Measurements from ENCODE around the gene PCDHGA1. TPM values are rescaled to one million over a fixed set of nuclear protein-coding genes. Genes with fewer than 3 reads are reported as not detected.
A peak's percentile ranks its signal among the peaks of the same experiment; 100 is the strongest.

PCDHGA1 gene
- total and polyA plus RNA-seq, 2 of the 4 experiments (the other 2 are of a cell fraction) = 0.90 to 0.92 TPM

GRCh38 chr5:141506381-141507155, 176.3 kb downstream of the PCDHGA1 start:
- TF ChIP-seq MXI1 (IDR thresholded peaks at IDR 0.05; ENCODE audit: borderline replicate concordance, low read depth, low read length) (no peak), RCOR1 (IDR thresholded peaks at IDR 0.05; ENCODE audit: insufficient replicate concordance, low read length) (no peak)
- dilution Hi-C loops (cut with HindIII; ENCODE audit: low sequenced_read_pairs, unreplicated experiment) = no loop called here
- H3K23ac ChIP-seq (ENCODE audit: low read depth, low read length) = no peak overlapping the region

More at GRCh38 chr5:141506381-141507155, 176.3 kb downstream of the PCDHGA1 start:
- no peak overlapping the region for H3K4me3 ChIP-seq (ENCODE audit: insufficient read depth, low read depth, low read length)
- DNase-seq (no peak), ATAC-seq (ENCODE audit: low read depth) (no peak)
- H4K20me1 ChIP-seq (ENCODE audit: insufficient read depth, low read length) = peaks cover 20% of the 10 kb centered on the region
- H2AK5ac ChIP-seq (ENCODE audit: low read depth, low read length) = no peak overlapping the region
- H3K18ac ChIP-seq (ENCODE audit: low read depth, low read length) = no peak overlapping the region
- H3K9me3 ChIP-seq (ENCODE audit: control insufficient read depth, insufficient read depth, low read length) = no peaks in the 10 kb centered on the region
- 83% methylated on average over 5 of the region's 8 CpGs; no CpG with 5 or more reads in 1 of the 2 experiments for WGBS, 2 experiments (ENCODE audit: extremely low coverage in 2 of 2, insufficient read length in 1 of 2)
- H2BK120ac ChIP-seq (ENCODE audit: low read depth, low read length) = no peak overlapping the region
- no peak overlapping the region for H3K4me2 ChIP-seq (ENCODE audit: low read depth, low read length)
- H2AK9ac ChIP-seq (replicated peaks; ENCODE audit: low read depth, low read length, poor library complexity) = no peak overlapping the region
- peaks cover 24% of the 10 kb centered on the region for H3K4me1 ChIP-seq (ENCODE audit: control insufficient read depth, insufficient read depth, low read length)
- no peak overlapping the region for H4K8ac ChIP-seq (ENCODE audit: low read depth in 2 of 2, low read length in 2 of 2)
- peaks cover 12 to 27% of the 10 kb centered on the region in 2 experiments for H3K79me1 ChIP-seq (ENCODE audit: low read depth in 1 of 2, low read length in 2 of 2)
- H2AFZ ChIP-seq (replicated peaks; ENCODE audit: low read length, poor library complexity) = no peak overlapping the region
- BruUV-seq (replicated peaks) = no TSS peak
- H3K4ac ChIP-seq (ENCODE audit: low read depth, low read length) = no peak overlapping the region
- H3K9ac ChIP-seq (ENCODE audit: low read depth, low read length) = no peak overlapping the region
- H2BK20ac ChIP-seq (ENCODE audit: low read depth, low read length) = peak overlapping the region; percentile 5; the same call in 1 of the 2 replicates
- H3K9me1 ChIP-seq (ENCODE audit: insufficient read depth, low read length) = peaks cover 11% of the 10 kb centered on the region; the same call in 1 of the 2 replicates
- H2BK5ac ChIP-seq (ENCODE audit: low read depth, low read length, poor library complexity, severe bottlenecking) = no peak overlapping the region
- no peak overlapping the region for H4K5ac ChIP-seq (ENCODE audit: low read depth, low read length)
- H3K36me3 ChIP-seq (ENCODE audit: control insufficient read depth, insufficient read depth, low read length) = peaks cover 39% of the 10 kb centered on the region
- H2BK15ac ChIP-seq (ENCODE audit: low read depth, low read length) = no peak overlapping the region
- H3K27ac ChIP-seq (ENCODE audit: insufficient read depth, low read length) = peak overlapping the region; percentile 48; the same call in 1 of the 2 replicates
- H3K27me3 ChIP-seq (ENCODE audit: control insufficient read depth, insufficient read depth, low read length) = no peaks in the 10 kb centered on the region
- ChIA-PET CTCF (interaction anchor here (0.5 to 1.0 kb wide), 2 partner anchors 15 to 74 kb away, joined by 3 read pairs; no protein-coding TSS in a partner anchor), POLR2A (ENCODE audit: unreplicated experiment) (no interaction called here)
- no peak overlapping the region for H3K56ac ChIP-seq (ENCODE audit: extremely low read depth, insufficient read depth, low read length)
- H4K91ac ChIP-seq (ENCODE audit: insufficient read depth, low read depth, low read length) = no peak overlapping the region
- in situ Hi-C loops (cut with MboI; ENCODE audit: low sequenced_read_pairs) (no loop called here), intact Hi-C loops (cut with micrococcal nuclease) (no loop called here)
- H3K14ac ChIP-seq (replicated peaks; ENCODE audit: low read depth, low read length) = 0 out of 2 replicates have a peak overlapping the region, but pooled peaks have one; percentile 17
